Erythroblast (primary cell): Measurements from ENCODE around the gene TSPOAP1.

Experiments
- GATA1 ChIP-seq: IDR thresholded peaks from 2 replicates; pipeline ENCODE4 v1.6.1; 2011; ENCODE audit warnings: low read depth, mild to moderate bottlenecking, control low read depth, low read length, moderate library complexity
- POLR2A ChIP-seq: IDR thresholded peaks from 2 replicates; pipeline ENCODE4 v1.6.1; 2011; ENCODE audit warnings: mild to moderate bottlenecking, low read length

- TF ChIP-seq POLR2A (no peak), GATA1 (no peak)
Observed at GRCh38 chr17:58338454-58338840, 9.9 kb upstream of the TSPOAP1 start.
